Sciatic nerve (tissue), 2 donors: ENCODE results near the gene MUC2. TPM values are rescaled to one million over a fixed set of nuclear protein-coding genes. Genes with fewer than 3 reads are reported as not detected.

Experiments
- ATAC-seq: fragments of 200-7000 bp; cut with Tn5 transposase; one replicate; pipeline ENCODE4 v1.9.1; 2020; ENCODE audit warnings: mild to moderate bottlenecking, moderate library complexity
- DNase-seq: peaks from one replicate; pipeline ENCODE4 v3.0.0-alpha.2; 2020; ENCODE audit warnings: low spot score
- intact Hi-C: fragments of 100-400 bp; cut with DNase I; formaldehyde crosslinking; loops from one replicate; pipeline ENCODE4 v1.14.2; 2022
- total RNA-seq: library from RNA; stranded (reverse); fragmentation: NEBNext Ultra II Directional; extraction: Animal tissue kit (Norgen Biotek cat#: 25700); gene quantifications from one replicate; pipeline ENCODE4 v1.2.1, GENCODE V29; 2021
- donor health status: DM: no; HTN: no; CAD: no.
- donor health status: DM: no; HTN: no; CAD: no.

The MUC2 gene
- total RNA-seq, 1 donor from 2014 or later = not detected

- ATAC-seq = no peak
- no peak for DNase-seq
- intact Hi-C loops = no loop called here
These were observed 18.2 kb downstream of the MUC2 start for GRCh38 chr11:1092919-1093318.

- ATAC-seq (no peak), DNase-seq (no peak)
- intact Hi-C loops = no loop called here
These were observed 25.1 kb downstream of the MUC2 start for GRCh38 chr11:1099519-1100355.

GRCh38 chr11:1100417-1101245 lies 26.0 kb downstream of the MUC2 start:
- ATAC-seq (no peak), DNase-seq (no peak)
- intact Hi-C loops = no loop called here

GRCh38 chr11:1101318-1102089 lies 26.8 kb downstream of the MUC2 start:
- DNase-seq (no peak), ATAC-seq (no peak)
- intact Hi-C loops = no loop called here

GRCh38 chr11:1102221-1102971 lies 27.7 kb downstream of the MUC2 start:
- ATAC-seq = no peak
- DNase-seq = no peak
- intact Hi-C loops = no loop called here

GRCh38 chr11:1102996-1103395 lies 28.3 kb downstream of the MUC2 start:
- intact Hi-C loops = no loop called here
- DNase-seq = no peak
- ATAC-seq = no peak

- ATAC-seq (no peak), DNase-seq (no peak)
- intact Hi-C loops = no loop called here
These were observed 29.0 kb downstream of the MUC2 start for GRCh38 chr11:1103401-1104360.

- DNase-seq (no peak), ATAC-seq (no peak)
- intact Hi-C loops = no loop called here
These were observed 29.9 kb downstream of the MUC2 start for GRCh38 chr11:1104411-1105182.

- intact Hi-C loops = no loop called here
- no peak for DNase-seq
- no peak for ATAC-seq
These were observed 30.5 kb downstream of the MUC2 start for GRCh38 chr11:1105183-1105565.

- DNase-seq (no peak), ATAC-seq (no peak)
- intact Hi-C loops = no loop called here
These were observed 31.7 kb downstream of the MUC2 start for GRCh38 chr11:1106387-1106786.

GRCh38 chr11:1107316-1108245 lies 32.9 kb downstream of the MUC2 start:
- intact Hi-C loops = no loop called here
- DNase-seq = no peak
- no peak for ATAC-seq

- ATAC-seq (no peak), DNase-seq (no peak)
- intact Hi-C loops = no loop called here
These were observed 33.7 kb downstream of the MUC2 start for GRCh38 chr11:1108246-1108900.

- no peak for DNase-seq
- intact Hi-C loops = no loop called here
- no peak for ATAC-seq
These were observed 34.6 kb downstream of the MUC2 start for GRCh38 chr11:1109101-1109917.

- intact Hi-C loops = no loop called here
- DNase-seq = no peak
- no peak for ATAC-seq
These were observed 35.4 kb downstream of the MUC2 start for GRCh38 chr11:1109918-1110705.
